GM18868 (cell line): ENCODE data around the gene GPATCH2.
"Not testable (repeated sequence)": the region's sequence is repeated elsewhere in the genome, so short reads cannot be mapped to it uniquely, and the experiment has no call there.

Source experiments
- ATAC-seq: cut with Tn5 transposase; IDR thresholded peaks from one replicate; pipeline ENCODE4 v1.9.1; 2021; ENCODE audit warnings: mild to moderate bottlenecking, moderate library complexity; ENCODE audit not compliant: unreplicated experiment

Gene GPATCH2

DNA sequence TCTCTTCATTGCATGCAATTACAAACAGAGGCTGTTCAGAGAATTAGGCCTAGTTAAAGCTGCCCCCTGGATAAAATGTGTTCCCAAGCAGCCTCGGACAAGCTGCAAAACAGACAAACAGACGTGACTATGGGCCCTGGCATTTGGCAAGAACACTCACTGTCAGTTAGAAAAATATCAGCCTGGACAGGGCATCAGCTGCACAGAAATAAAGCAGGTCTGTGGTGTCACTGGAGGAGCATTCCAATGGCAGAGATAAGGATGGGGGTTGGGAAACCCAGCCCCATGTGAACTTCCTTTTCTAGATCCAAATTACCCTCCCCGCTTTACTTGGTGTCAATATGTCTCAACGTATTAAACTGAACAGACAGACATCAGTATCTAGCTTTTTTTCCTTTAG lies 177.1 kb downstream of the GPATCH2 start:
- no peak for ATAC-seq

- no peak for ATAC-seq
Measured at GRCh38 chr1:217449370-217449769, 181.5 kb downstream of the GPATCH2 start.

DNA sequence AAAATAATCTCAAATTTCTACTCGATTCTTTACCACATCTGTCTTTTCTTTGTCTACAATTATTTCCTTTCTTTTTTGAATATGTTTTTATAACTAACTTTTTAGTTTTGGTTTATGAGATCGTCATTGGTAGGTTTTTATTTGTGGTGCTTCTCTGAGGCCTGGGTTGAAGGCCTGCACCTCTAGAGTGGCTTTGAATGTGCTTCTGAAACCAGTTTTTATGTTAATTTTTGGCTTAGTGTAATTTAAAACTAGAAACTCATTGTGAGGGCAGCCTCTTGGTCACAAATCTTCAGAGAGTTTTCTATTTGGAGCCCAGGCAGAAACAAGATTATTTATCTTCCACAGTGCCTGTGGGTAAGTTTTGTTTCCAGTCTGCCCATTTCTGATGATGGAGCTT lies 187.0 kb downstream of the GPATCH2 start:
- ATAC-seq, result no peak

DNA sequence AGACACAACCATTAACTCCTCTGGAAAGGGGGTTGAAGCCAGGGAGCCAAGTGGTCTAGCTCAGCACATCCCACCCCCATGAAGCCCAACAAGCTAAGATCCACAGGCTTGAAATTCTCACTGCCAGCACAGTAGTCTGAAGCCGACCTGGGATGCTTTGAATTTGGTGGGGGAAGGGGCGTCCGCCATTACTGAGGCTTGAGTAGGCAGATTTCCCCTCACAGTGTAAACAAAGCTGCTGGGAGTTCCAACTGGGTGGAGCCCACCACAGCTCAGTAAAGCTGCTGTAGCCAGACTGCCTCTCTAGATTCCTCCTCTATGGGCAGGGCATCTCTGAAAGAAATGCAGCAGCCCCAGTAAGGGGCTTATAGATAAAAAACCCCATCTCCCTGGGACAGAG lies 193.5 kb downstream of the GPATCH2 start:
- ATAC-seq, result no peak

DNA sequence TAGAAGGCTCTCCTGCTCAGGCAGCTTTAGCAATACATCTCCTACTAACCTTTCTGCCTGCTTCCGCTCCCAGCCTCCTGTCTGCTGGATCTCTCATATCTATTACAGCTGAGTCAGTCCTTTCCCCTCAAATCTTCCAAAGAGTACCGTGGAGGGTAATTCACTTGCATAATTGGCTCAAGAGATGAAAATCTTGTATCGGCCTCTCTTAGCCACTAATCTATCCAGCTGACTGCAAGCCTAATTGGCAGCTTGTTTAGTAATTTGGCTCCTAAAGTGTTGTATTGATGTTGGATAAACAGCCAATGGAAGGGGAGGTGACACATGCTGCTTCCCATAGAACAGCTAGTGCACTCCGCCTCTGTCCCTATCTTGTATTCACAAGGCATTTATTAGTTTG lies 195.7 kb downstream of the GPATCH2 start:
- ATAC-seq, result no peak

DNA sequence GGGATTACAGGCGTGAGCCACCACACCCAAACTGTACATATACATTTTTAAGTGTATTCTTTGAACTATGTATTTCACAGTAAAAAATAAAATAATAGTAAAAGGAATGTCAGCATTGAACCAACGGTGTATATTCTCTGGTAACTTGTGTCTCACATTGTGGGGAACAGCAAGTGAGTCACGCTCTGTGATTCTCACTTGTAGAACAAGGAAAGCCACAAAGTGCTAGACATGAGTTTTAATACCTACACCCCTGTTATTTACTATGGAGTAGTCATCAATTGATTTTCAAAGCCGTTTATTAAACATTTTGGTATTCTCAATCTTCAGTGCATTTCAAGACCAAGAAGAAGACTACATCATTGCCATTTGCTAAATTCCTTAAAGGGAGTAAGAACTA lies 197.2 kb downstream of the GPATCH2 start:
- ATAC-seq, result no peak

GRCh38 chr1:217432339-217432738 lies 198.6 kb downstream of the GPATCH2 start:
- ATAC-seq, result no peak

GRCh38 chr1:217431395-217431794 lies 199.5 kb downstream of the GPATCH2 start:
- ATAC-seq, result peak; percentile 54

DNA sequence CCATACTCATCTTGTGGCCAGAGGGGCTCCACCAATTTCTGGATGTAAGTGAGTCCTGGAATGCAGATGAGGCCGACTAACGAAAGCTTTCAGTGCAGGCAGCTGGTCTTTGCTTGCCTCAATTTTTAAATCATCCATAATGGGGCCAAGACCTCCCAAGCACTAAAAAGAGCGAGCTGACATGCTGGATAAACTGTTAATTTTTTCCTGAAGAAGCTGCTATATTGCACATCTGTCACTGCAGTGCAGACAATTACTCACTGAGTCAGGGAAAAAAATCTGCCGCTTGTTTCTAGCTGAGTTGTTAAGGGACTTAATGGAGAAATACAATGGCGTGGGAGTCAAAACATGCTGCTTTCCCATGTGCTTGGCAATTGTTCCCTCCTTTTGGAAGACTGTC lies 205.5 kb downstream of the GPATCH2 start:
- no peak for ATAC-seq

GRCh38 chr1:217419194-217419551 lies 211.7 kb downstream of the GPATCH2 start:
- no peak for ATAC-seq

GRCh38 chr1:217418269-217419193 lies 212.4 kb downstream of the GPATCH2 start:
- no peak for ATAC-seq

DNA sequence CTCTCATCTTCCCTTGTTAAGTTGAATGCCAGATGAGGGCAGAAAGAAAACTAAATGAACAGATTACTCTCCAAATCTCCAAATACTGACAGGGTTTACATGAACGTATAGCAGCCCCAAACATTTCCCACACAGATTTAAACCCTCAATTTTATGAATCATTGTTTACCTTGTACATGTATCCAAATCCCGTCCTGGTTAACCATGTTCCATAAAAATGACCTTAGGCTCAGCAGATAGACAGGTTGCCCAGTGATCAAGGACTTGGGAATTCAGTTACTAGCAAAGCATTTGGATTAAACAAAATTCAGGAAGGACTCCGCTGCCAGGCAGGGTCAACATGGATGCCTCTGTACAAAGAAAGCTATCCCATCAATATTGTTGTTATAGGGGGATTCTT lies 213.5 kb downstream of the GPATCH2 start:
- no peak for ATAC-seq

- no peak for ATAC-seq
Measured at GRCh38 chr1:217407534-217408001, 223.3 kb downstream of the GPATCH2 start.

GRCh38 chr1:217403026-217403720 lies 227.7 kb downstream of the GPATCH2 start:
- no peak for ATAC-seq

GRCh38 chr1:217402301-217402700 lies 228.6 kb downstream of the GPATCH2 start:
- no peak for ATAC-seq

GRCh38 chr1:217393896-217394295 lies 237.0 kb downstream of the GPATCH2 start:
- no peak for ATAC-seq

- no peak for ATAC-seq
Measured at GRCh38 chr1:217392441-217392840, 238.4 kb downstream of the GPATCH2 start.

- no peak for ATAC-seq
Measured at GRCh38 chr1:217389895-217390294, 241.0 kb downstream of the GPATCH2 start.

- ATAC-seq, result no peak
Measured at GRCh38 chr1:217388522-217389065, 242.3 kb downstream of the GPATCH2 start.

GRCh38 chr1:217381773-217382172 lies 249.1 kb downstream of the GPATCH2 start:
- not testable (repeated sequence) for ATAC-seq

DNA sequence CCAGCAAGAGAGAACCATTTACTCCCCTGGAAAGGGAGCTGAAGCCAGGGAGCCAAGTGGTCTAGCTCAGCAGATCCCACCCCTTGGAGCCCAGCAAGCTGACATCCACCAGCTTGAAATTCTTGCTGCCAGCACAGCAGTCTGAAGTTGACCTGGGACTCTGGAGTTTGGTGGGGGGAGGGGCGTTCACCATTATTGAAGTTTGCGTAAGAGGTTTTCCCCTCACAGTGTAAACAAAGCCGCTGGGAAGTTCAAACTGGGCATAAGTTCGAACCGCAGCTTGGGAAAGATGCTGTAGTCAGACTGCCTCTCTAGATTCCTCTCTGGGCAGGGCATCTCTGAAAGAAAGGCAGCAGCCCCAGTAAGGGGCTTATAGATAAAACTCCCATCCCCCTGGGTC lies 251.1 kb downstream of the GPATCH2 start:
- not testable (repeated sequence) for ATAC-seq

DNA sequence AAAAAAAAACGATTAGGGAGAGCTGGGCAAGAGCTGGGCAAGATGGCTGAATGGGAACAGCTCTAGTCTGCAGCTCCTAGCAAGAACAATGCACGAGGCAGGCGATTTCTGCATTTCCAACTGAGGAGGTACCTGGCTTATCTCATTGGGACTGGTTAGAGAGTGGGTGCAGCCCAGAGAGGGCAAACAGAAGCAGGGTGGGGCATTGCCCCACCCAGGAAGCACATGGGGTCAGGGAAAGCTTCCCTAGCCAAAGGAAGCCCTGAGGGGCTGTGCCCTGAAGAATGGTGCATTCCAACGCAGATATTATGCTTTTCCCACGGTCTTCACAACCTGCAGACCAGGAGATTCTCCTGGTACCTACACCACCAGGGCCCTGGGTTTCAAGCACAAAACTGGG lies 251.6 kb downstream of the GPATCH2 start:
- ATAC-seq, result no peak
